GM18867 (cell line): ENCODE results near the gene RPS16.
"Not testable (repeated sequence)": the region's sequence is repeated elsewhere in the genome, so short reads cannot be mapped to it uniquely, and the experiment has no call there.

ENCODE experiments used
- ATAC-seq: cut with Tn5 transposase; IDR thresholded peaks from one replicate; pipeline ENCODE4 v1.9.1; 2021; ENCODE audit warnings: mild to moderate bottlenecking, moderate library complexity; ENCODE audit not compliant: unreplicated experiment

The RPS16 gene

GRCh38 chr19:39435499-39436349 is at the start of gene RPS16:
Gene RPS16, minus strand, starts transcription at chr19:39435949. Its CDS starts 54 bp downstream, at chr19:39435895.
- ATAC-seq, result peak; percentile 81

- no peak for ATAC-seq
Observed at GRCh38 chr19:39483141-39483540, 47.4 kb upstream of the RPS16 start.

- no peak for ATAC-seq
Observed at GRCh38 chr19:39481676-39482075, 45.9 kb upstream of the RPS16 start.

GRCh38 chr19:39481229-39481545 is 45.4 kb upstream of the RPS16 start:
- ATAC-seq, result no peak

- ATAC-seq, result peak; percentile 93
Observed at GRCh38 chr19:39480337-39481228, 44.8 kb upstream of the RPS16 start, which contains the start of gene TIMM50. Gene TIMM50, plus strand, starts transcription at chr19:39480838. Its CDS starts 16 bp downstream, at chr19:39480854.

- ATAC-seq, result no peak
Observed at GRCh38 chr19:39479916-39480315, 44.2 kb upstream of the RPS16 start.

GRCh38 chr19:39479319-39479801 is 43.6 kb upstream of the RPS16 start:
- not testable (repeated sequence) for ATAC-seq

- no peak for ATAC-seq
Observed at GRCh38 chr19:39475748-39476147, 40.0 kb upstream of the RPS16 start.

- ATAC-seq, result no peak
Observed at GRCh38 chr19:39474139-39474620, 38.4 kb upstream of the RPS16 start.

- ATAC-seq, result no peak
Observed at GRCh38 chr19:39473443-39473960, 37.8 kb upstream of the RPS16 start.

- ATAC-seq, result no peak
Observed at GRCh38 chr19:39472746-39473442, 37.1 kb upstream of the RPS16 start.

- no peak for ATAC-seq
Observed at GRCh38 chr19:39471756-39472536, 36.2 kb upstream of the RPS16 start.

GRCh38 chr19:39470724-39471339 is 35.1 kb upstream of the RPS16 start:
- no peak for ATAC-seq

GRCh38 chr19:39469567-39469966 is 33.8 kb upstream of the RPS16 start:
- ATAC-seq, result no peak

GRCh38 chr19:39469036-39469435 is 33.3 kb upstream of the RPS16 start:
- ATAC-seq, result no peak

- ATAC-seq, result no peak
Observed at GRCh38 chr19:39467941-39468340, 32.2 kb upstream of the RPS16 start.

- ATAC-seq, result no peak
Observed at GRCh38 chr19:39465956-39466747, 30.4 kb upstream of the RPS16 start.

GRCh38 chr19:39463403-39463802 is 27.7 kb upstream of the RPS16 start:
- no peak for ATAC-seq

GRCh38 chr19:39451257-39451656 is 15.5 kb upstream of the RPS16 start:
- ATAC-seq, result not testable (repeated sequence)
